GM12878 (cell line): ENCODE measurements around the gene TELO2.

Experiments used
- CHD4 ChIP-seq: fragments of 200-600 bp; sonication (generic); IDR thresholded peaks from 2 replicates; pipeline ENCODE4 v1.6.1; 2016; ENCODE audit warnings: mild to moderate bottlenecking
- SRF ChIP-seq, 2 experiments: IDR thresholded peaks; 2 replicates each; pipeline ENCODE4 v1.6.1; 2011; ENCODE audit warnings: low read depth in 2 of 2, low read length in 2 of 2, mild to moderate bottlenecking in 1 of 2, moderate library complexity in 1 of 2
- TAF1 ChIP-seq: IDR thresholded peaks from 2 replicates; pipeline ENCODE4 v1.6.1; 2011; ENCODE audit warnings: mild to moderate bottlenecking, low read depth, low read length, borderline replicate concordance
- ZNF274 ChIP-seq: IDR thresholded peaks from one replicate; pipeline ENCODE4 v1.8.0; 2011; ENCODE audit not compliant: insufficient read length, insufficient read depth
- ZNF384 ChIP-seq: IDR thresholded peaks from 2 replicates; pipeline ENCODE4 v1.6.1; 2012; ENCODE audit warnings: low read depth, mild to moderate bottlenecking, low read length, improper control_type of control experiment, borderline replicate concordance

GRCh38 chr16:1530883-1531637 lies 37.9 kb downstream of the TELO2 start:
- TF ChIP-seq ZNF384 = no peak
- TF ChIP-seq TAF1 = no peak
- TF ChIP-seq SRF (IDR thresholded peaks at IDR 0.05; ENCODE audit: low read depth in 2 of 2, low read length in 2 of 2) = no peak
- TF ChIP-seq CHD4 = no peak
- no peak for TF ChIP-seq ZNF274
